Loucy (cell line): ENCODE measurements around the gene MMP28.

Experiments used
- H2AFZ ChIP-seq: fragments of 200-600 bp; sonication (generic); 2 replicates; pipeline ENCODE4 v1.6.0; 2016; ENCODE audit warnings: antibody characterized with exemption, mild to moderate bottlenecking, low read length, moderate library complexity
- H3F3A ChIP-seq: fragments of 200-600 bp; 2 replicates; pipeline ENCODE4 v1.6.0; 2016; ENCODE audit warnings: antibody characterized with exemption, low read depth, mild to moderate bottlenecking
- H3K27me3 ChIP-seq: fragments of 200-600 bp; sonication (generic); 2 replicates; pipeline ENCODE4 v1.6.1; 2014; ENCODE audit warnings: low read length, mild to moderate bottlenecking; ENCODE audit not compliant: insufficient read depth, poor library complexity, severe bottlenecking
- H3K36me3 ChIP-seq: fragments of 200-600 bp; sonication (generic); 2 replicates; pipeline ENCODE4 v1.6.1; 2016; ENCODE audit warnings: low read length; ENCODE audit not compliant: insufficient read depth
- H3K4me1 ChIP-seq: fragments of 200-600 bp; sonication (generic); 2 replicates; pipeline ENCODE4 v1.5.1; 2014; ENCODE audit warnings: low read length, mild to moderate bottlenecking; ENCODE audit not compliant: insufficient read depth, poor library complexity, severe bottlenecking
- H3K4me2 ChIP-seq: fragments of 200-600 bp; sonication (generic); 2 replicates; pipeline ENCODE4 v1.6.0; 2014; ENCODE audit warnings: antibody characterized with exemption, low read length, low read depth, mild to moderate bottlenecking; ENCODE audit not compliant: poor library complexity, severe bottlenecking
- H3K4me3 ChIP-seq: fragments of 200-600 bp; sonication (generic); 2 replicates; pipeline ENCODE4 v1.5.1; 2014; ENCODE audit warnings: low read length, mild to moderate bottlenecking, mixed read lengths; ENCODE audit not compliant: poor library complexity, severe bottlenecking
- H3K79me2 ChIP-seq: fragments of 200-600 bp; sonication (generic); 2 replicates; pipeline ENCODE4 v1.6.1; 2014; ENCODE audit warnings: low read length; ENCODE audit not compliant: insufficient read depth
- H3K9ac ChIP-seq: fragments of 200-600 bp; sonication (generic); 2 replicates; pipeline ENCODE4 v1.6.0; 2014; ENCODE audit warnings: mild to moderate bottlenecking, low read depth, low read length, moderate library complexity; ENCODE audit not compliant: poor library complexity, severe bottlenecking
- H3K9me2 ChIP-seq: fragments of 200-600 bp; sonication (generic); replicated peaks from 2 replicates; pipeline ENCODE4 v1.6.1; 2016; ENCODE audit warnings: low read depth, low read length, mixed read lengths
- H3K9me3 ChIP-seq: fragments of 200-600 bp; sonication (generic); 2 replicates; pipeline ENCODE4 v1.6.1; 2014; ENCODE audit warnings: mild to moderate bottlenecking, antibody characterized with exemption, low read length, low read depth; ENCODE audit not compliant: insufficient read depth
- H4K20me1 ChIP-seq: fragments of 200-600 bp; sonication (generic); 2 replicates; pipeline ENCODE4 v1.6.0; 2014; ENCODE audit warnings: antibody characterized with exemption, low read length, mild to moderate bottlenecking; ENCODE audit not compliant: insufficient read depth, poor library complexity, severe bottlenecking
- CTCF ChIP-seq: fragments of 200-600 bp; sonication (generic); conservative IDR thresholded peaks from 2 replicates; pipeline ENCODE4 v1.5.1; 2014; ENCODE audit warnings: mild to moderate bottlenecking, antibody characterized with exemption, low read length
- EZH2phosphoT487 ChIP-seq: fragments of 200-600 bp; IDR thresholded peaks from 2 replicates; pipeline ENCODE4 v1.6.1; 2018; ENCODE audit warnings: antibody characterized with exemption, mild to moderate bottlenecking, moderate library complexity, borderline replicate concordance

The MMP28 gene

GRCh38 chr17:35825206-35825605, 29.8 kb upstream of the MMP28 start:
- Histone ChIP-seq H3K4me1 (no peaks in the 10 kb centered on the region), H3K9me2 (no peaks in the 10 kb centered on the region), H3K79me2 (peaks cover 34% of the 10 kb centered on the region), H3F3A (no peaks in the 10 kb centered on the region), H3K9me3 (no peaks in the 10 kb centered on the region), H4K20me1 (peaks cover 29% of the 10 kb centered on the region), H3K27me3 (no peaks in the 10 kb centered on the region), H3K4me3 (no peak overlapping the region), H3K4me2 (no peak overlapping the region), H3K9ac (no peak overlapping the region), H3K36me3 (peaks cover 85% of the 10 kb centered on the region), H2AFZ (no peak overlapping the region)
- TF ChIP-seq EZH2phosphoT487 (no peak), CTCF (no peak)

GRCh38 chr17:35821308-35821707, 25.9 kb upstream of the MMP28 start:
- TF ChIP-seq CTCF = no peak
- TF ChIP-seq EZH2phosphoT487 = no peak
- no peak overlapping the region for H2AFZ ChIP-seq
- no peaks in the 10 kb centered on the region for H3K9me3 ChIP-seq
- H3K27me3 ChIP-seq = no peaks in the 10 kb centered on the region
- peaks cover 83% of the 10 kb centered on the region for H3K36me3 ChIP-seq
- no peak overlapping the region for H3K4me2 ChIP-seq
- H4K20me1 ChIP-seq = peaks cover 61% of the 10 kb centered on the region
- H3K4me3 ChIP-seq = no peak overlapping the region
- peaks cover 12% of the 10 kb centered on the region for H3K4me1 ChIP-seq
- no peaks in the 10 kb centered on the region for H3F3A ChIP-seq
- H3K9me2 ChIP-seq = no peaks in the 10 kb centered on the region
- H3K9ac ChIP-seq = no peak overlapping the region
- peaks cover 67% of the 10 kb centered on the region for H3K79me2 ChIP-seq

- no peak overlapping the region for H2AFZ ChIP-seq
- H3K79me2 ChIP-seq = peaks cover 85% of the 10 kb centered on the region
- peaks cover 66% of the 10 kb centered on the region for H3K36me3 ChIP-seq
- peaks cover 74% of the 10 kb centered on the region for H4K20me1 ChIP-seq
- 0 out of 2 replicates have a peak, but pooled peaks cover 4% of the 10 kb centered on the region for H3F3A ChIP-seq
- no peaks in the 10 kb centered on the region for H3K9me3 ChIP-seq
- H3K4me3 ChIP-seq = no peak overlapping the region
- peaks cover 13% of the 10 kb centered on the region for H3K4me1 ChIP-seq
- no peaks in the 10 kb centered on the region for H3K27me3 ChIP-seq
- TF ChIP-seq EZH2phosphoT487 = no peak
- no peak for TF ChIP-seq CTCF
- H3K4me2 ChIP-seq = no peak overlapping the region
- H3K9me2 ChIP-seq = no peaks in the 10 kb centered on the region
- no peak overlapping the region for H3K9ac ChIP-seq
These were observed 24.0 kb upstream of the MMP28 start for GRCh38 chr17:35819455-35819854.
